Neuronal stem cell (in vitro differentiated cells): ENCODE data around the gene EEF1AKMT4.
A peak's percentile ranks its signal among the peaks of the same experiment; 100 is the strongest.

ENCODE experiments used
- DNase-seq: peaks from one replicate; pipeline ENCODE4 v3.0.0-alpha.2; 2013; ENCODE audit warnings: low spot score
- H2AFZ ChIP-seq: one replicate; pipeline ENCODE4 v1.6.1; 2013; ENCODE audit warnings: mild to moderate bottlenecking, low read length, inconsistent platforms
- H2AK5ac ChIP-seq: 2 replicates; pipeline ENCODE4 v1.6.1; 2013; ENCODE audit warnings: low read depth, mild to moderate bottlenecking, inconsistent platforms, low read length, moderate library complexity, mixed read lengths
- H2BK120ac ChIP-seq: 2 replicates; pipeline ENCODE4 v1.6.1; 2013; ENCODE audit warnings: low read depth, mild to moderate bottlenecking, inconsistent platforms, low read length, moderate library complexity, mixed read lengths
- H2BK12ac ChIP-seq: one replicate; pipeline ENCODE4 v1.6.1; 2013; ENCODE audit warnings: low read length, inconsistent platforms
- H2BK15ac ChIP-seq: 2 replicates; pipeline ENCODE4 v1.6.1; 2013; ENCODE audit warnings: mild to moderate bottlenecking, low read length, inconsistent platforms, mixed read lengths
- H2BK5ac ChIP-seq: one replicate; pipeline ENCODE4 v1.6.1; 2013; ENCODE audit warnings: inconsistent platforms, mild to moderate bottlenecking, low read length, moderate library complexity
- H3K14ac ChIP-seq: one replicate; pipeline ENCODE4 v1.6.1; 2013; ENCODE audit warnings: low read length, inconsistent platforms
- H3K18ac ChIP-seq: 2 replicates; pipeline ENCODE4 v1.6.1; 2013; ENCODE audit warnings: low read length, inconsistent platforms
- H3K23ac ChIP-seq: 2 replicates; pipeline ENCODE4 v1.6.1; 2013; ENCODE audit warnings: low read depth, mild to moderate bottlenecking, mixed read lengths, low read length, inconsistent platforms; ENCODE audit not compliant: poor library complexity
- H3K27ac ChIP-seq: replicated peaks from 3 replicates; pipeline ENCODE4 v1.5.1; 2013; ENCODE audit warnings: low read length, inconsistent platforms
- H3K27me3 ChIP-seq, 3 experiments: 2 replicates each; pipeline ENCODE4 v1.6.1; 2013; ENCODE audit warnings: low read length in 3 of 3, mild to moderate bottlenecking in 2 of 3, inconsistent platforms in 1 of 3, low read depth in 1 of 3, mixed read lengths in 1 of 3, moderate library complexity in 1 of 3; ENCODE audit not compliant: control insufficient read depth in 3 of 3, insufficient read depth in 3 of 3
- H3K36me3 ChIP-seq, 2 donors: replicated peaks in 1 of 2; 2 replicates each; pipeline ENCODE4 v1.6.1; 2013; ENCODE audit warnings: low read length in 2 of 2; ENCODE audit not compliant: control insufficient read depth in 2 of 2, insufficient read depth in 2 of 2
- H3K4ac ChIP-seq: 2 replicates; pipeline ENCODE4 v1.6.1; 2013; ENCODE audit warnings: inconsistent platforms, mild to moderate bottlenecking, low read length, moderate library complexity
- H3K4me1 ChIP-seq, 2 donors: 1 replicate in 1 of 2; 2 replicates in 1 of 2; pipeline ENCODE4 v1.6.1; 2013; ENCODE audit warnings: low read length in 2 of 2, low read depth in 1 of 2; ENCODE audit not compliant: control insufficient read depth in 2 of 2, insufficient read depth in 1 of 2
- H3K4me2 ChIP-seq: one replicate; pipeline ENCODE4 v1.6.1; 2013; ENCODE audit warnings: mild to moderate bottlenecking, low read length, inconsistent platforms; ENCODE audit not compliant: insufficient read depth, poor library complexity, severe bottlenecking
- H3K4me3 ChIP-seq, 2 donors: 2 replicates each; pipeline ENCODE4 v1.5.1; 2013; ENCODE audit warnings: low read length in 2 of 2, mild to moderate bottlenecking in 2 of 2, inconsistent platforms in 1 of 2, moderate library complexity in 1 of 2
- H3K79me1 ChIP-seq: one replicate; pipeline ENCODE4 v1.6.1; 2013; ENCODE audit warnings: low read depth, mild to moderate bottlenecking, inconsistent platforms, low read length, moderate library complexity
- H3K9ac ChIP-seq: one replicate; pipeline ENCODE4 v1.6.1; 2013; ENCODE audit warnings: mild to moderate bottlenecking, low read depth, low read length, inconsistent platforms; ENCODE audit not compliant: poor library complexity
- H3K9me3 ChIP-seq, 2 donors: replicated peaks in 1 of 2; 2 replicates each; pipeline versions ENCODE3 to v1.6.1; 2013; ENCODE audit warnings: low read length in 2 of 2, mild to moderate bottlenecking in 2 of 2, inconsistent platforms in 1 of 2, low read depth in 1 of 2, mixed read lengths in 1 of 2, moderate library complexity in 1 of 2; ENCODE audit not compliant: control insufficient read depth in 2 of 2, insufficient read depth in 1 of 2
- H4K8ac ChIP-seq: one replicate; pipeline ENCODE4 v1.6.1; 2013; ENCODE audit warnings: low read depth, mild to moderate bottlenecking, inconsistent platforms, low read length, moderate library complexity
- H4K91ac ChIP-seq: one replicate; pipeline ENCODE4 v1.6.1; 2013; ENCODE audit warnings: low read length, low read depth, mild to moderate bottlenecking, inconsistent platforms; ENCODE audit not compliant: poor library complexity
- WGBS, 2 donors: extraction: QIAGEN DNeasy Blood & Tissue Kit; methylation state at CpG; one replicate each; pipeline ENCODE4 v1.1.7; 2013; ENCODE audit warnings: missing lambda C conversion rate in 2 of 2, mixed read lengths in 1 of 2; ENCODE audit not compliant: insufficient read length in 2 of 2, insufficient replicate concordance in 1 of 2; ENCODE audit errors: extremely low coverage in 2 of 2; 5-methylcytosine and 5-hydroxymethylcytosine counted together

EEF1AKMT4 gene

DNA sequence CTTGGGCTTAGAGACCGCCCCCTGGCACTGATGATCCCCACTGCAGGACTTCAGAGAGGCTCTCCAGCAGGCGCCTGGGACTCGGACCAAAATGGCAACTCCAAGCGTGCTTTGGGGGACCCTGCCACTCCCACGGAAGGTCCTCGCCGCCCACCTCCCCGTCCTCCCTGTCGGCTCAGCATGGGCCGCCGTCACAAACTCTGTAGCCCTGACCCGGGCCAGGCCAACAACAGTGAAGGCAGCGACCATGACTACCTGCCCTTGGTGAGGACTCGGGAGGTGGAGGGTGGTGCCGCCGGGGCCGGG is 8.4 kb upstream of the EEF1AKMT4 start:
- Histone ChIP-seq H3K4me2 (no peak overlapping the region), H2BK5ac (no peak overlapping the region), H4K91ac (no peak overlapping the region), H3K9ac (no peak overlapping the region), H4K8ac (no peak overlapping the region), H3K27me3 (peaks cover 0 to 22% (median 0%) of the 10 kb centered on the region in 3 experiments), H3K27ac (no peak overlapping the region), H3K14ac (no peak overlapping the region), H3K4me1 (no peaks in the 10 kb centered on the region), H3K36me3 (peaks cover 31 to 42% of the 10 kb centered on the region in 2 donors), H2BK15ac (no peak overlapping the region), H2BK12ac (no peak overlapping the region), H3K4me3 (no peak overlapping the region), H2AK5ac (no peak overlapping the region), H3K23ac (peak overlapping the region; percentile 37), H2BK120ac (no peak overlapping the region), H2AFZ (no peak overlapping the region), H3K18ac (no peak overlapping the region), H3K79me1 (peaks cover 5% of the 10 kb centered on the region), H3K9me3 (peaks cover 0 to 1% of the 10 kb centered on the region in 2 donors), H3K4ac (no peak overlapping the region)
- no CpG with 5 or more reads among the region's 17 CpGs for WGBS, 2 donors
- no peak for DNase-seq

DNA sequence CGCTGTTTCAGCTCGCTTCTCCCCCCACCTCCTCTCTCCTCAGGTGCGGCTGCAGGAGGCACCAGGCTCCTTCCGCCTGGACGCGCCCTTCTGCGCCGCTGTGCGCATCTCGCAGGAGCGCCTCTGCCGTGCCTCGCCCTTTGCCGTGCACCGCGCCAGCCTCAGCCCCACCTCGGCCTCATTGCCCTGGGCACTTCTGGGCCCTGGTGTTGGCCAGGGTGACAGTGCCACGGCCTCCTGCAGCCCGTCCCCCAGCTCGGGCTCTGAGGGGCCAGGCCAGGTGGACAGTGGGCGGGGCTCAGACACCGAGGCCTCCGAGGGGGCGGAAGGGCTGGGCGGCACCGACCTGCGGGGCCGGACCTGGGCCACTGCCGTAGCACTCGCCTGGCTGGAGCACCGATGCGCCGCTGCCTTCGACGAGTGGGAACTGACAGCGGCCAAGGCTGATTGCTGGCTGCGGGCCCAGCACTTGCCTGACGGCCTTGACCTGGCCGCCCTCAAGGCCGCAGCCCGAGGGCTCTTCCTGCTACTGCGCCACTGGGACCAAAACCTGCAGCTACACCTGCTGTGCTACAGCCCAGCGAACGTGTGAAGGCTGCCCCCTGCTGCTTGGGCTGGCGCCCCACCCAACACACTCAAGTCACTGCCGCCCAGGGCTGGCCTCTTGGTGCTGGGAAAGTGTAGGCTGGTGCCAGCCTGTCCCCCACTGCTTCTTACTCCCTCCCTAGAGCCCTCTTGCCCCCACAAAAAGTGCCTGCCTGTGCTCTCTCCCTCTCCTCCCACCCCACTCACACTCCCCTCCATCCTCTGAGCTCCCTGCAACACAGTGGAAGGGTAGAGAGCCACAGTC is 7.8 kb upstream of the EEF1AKMT4 start:
- H3K23ac ChIP-seq, result peak overlapping the region; percentile 63
- H3K4me1 ChIP-seq, result no peaks in the 10 kb centered on the region
- no peak overlapping the region for H3K9ac ChIP-seq
- no peak overlapping the region for H3K18ac ChIP-seq
- H3K4me2 ChIP-seq, result peak overlapping the region; percentile 4
- peaks cover 0 to 17% (median 0%) of the 10 kb centered on the region in 3 experiments for H3K27me3 ChIP-seq
- no peak overlapping the region for H2BK15ac ChIP-seq
- no peak overlapping the region for H2BK12ac ChIP-seq
- WGBS, 2 donors, result no CpG with 5 or more reads among the region's 46 CpGs
- H2BK5ac ChIP-seq, result no peak overlapping the region
- no peak overlapping the region for H4K8ac ChIP-seq
- no peak overlapping the region for H3K4ac ChIP-seq
- peaks cover 31 to 42% of the 10 kb centered on the region in 2 donors for H3K36me3 ChIP-seq
- no peak overlapping the region for H2AK5ac ChIP-seq
- peaks cover 0 to 1% of the 10 kb centered on the region in 2 donors for H3K9me3 ChIP-seq
- DNase-seq, result no peak
- H3K79me1 ChIP-seq, result peaks cover 5% of the 10 kb centered on the region
- no peak overlapping the region for H2BK120ac ChIP-seq
- no peak overlapping the region for H3K27ac ChIP-seq
- no peak overlapping the region for H3K14ac ChIP-seq
- H2AFZ ChIP-seq, result no peak overlapping the region
- no peak overlapping the region for H4K91ac ChIP-seq
- H3K4me3 ChIP-seq, result no peak overlapping the region

DNA sequence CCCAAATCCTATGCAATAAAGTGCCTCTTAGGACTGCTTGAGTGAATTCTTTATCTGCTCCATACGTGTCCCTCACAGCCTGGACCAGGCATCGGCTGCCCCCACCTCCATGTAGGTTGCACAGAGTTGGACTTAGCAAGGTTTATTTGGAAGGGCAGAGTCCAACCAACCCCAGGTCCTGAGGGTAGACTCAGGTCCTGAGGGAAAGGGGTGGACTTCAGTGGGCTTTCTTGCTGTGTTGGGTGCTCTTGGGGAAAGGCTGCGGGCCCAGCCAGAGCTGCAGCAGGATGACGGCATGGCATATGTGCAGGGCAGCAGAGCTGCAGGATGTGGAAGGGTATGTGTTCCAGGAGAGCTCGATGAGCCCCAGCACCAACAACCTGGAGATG is 7.2 kb upstream of the EEF1AKMT4 start:
- Histone ChIP-seq H3K18ac (no peak overlapping the region), H3K79me1 (peaks cover 5% of the 10 kb centered on the region)
- no CpG with 5 or more reads among the region's 5 CpGs for WGBS, 2 donors

More for the DNA sequence above, 7.2 kb upstream of the EEF1AKMT4 start:
- Histone ChIP-seq H2AK5ac (no peak overlapping the region), H3K36me3 (peaks cover 31 to 42% of the 10 kb centered on the region in 2 donors), H2BK12ac (no peak overlapping the region), H3K27me3 (peaks cover 0 to 11% (median 0%) of the 10 kb centered on the region in 3 experiments), H2BK120ac (no peak overlapping the region), H2BK15ac (no peak overlapping the region), H3K27ac (no peak overlapping the region), H3K23ac (no peak overlapping the region), H3K4me2 (no peak overlapping the region), H3K4me1 (no peaks in the 10 kb centered on the region), H3K4ac (no peak overlapping the region), H3K9me3 (peaks cover 0 to 1% of the 10 kb centered on the region in 2 donors), H3K14ac (no peak overlapping the region), H3K9ac (no peak overlapping the region), H3K4me3 (no peak overlapping the region), H2BK5ac (no peak overlapping the region), H4K8ac (no peak overlapping the region), H2AFZ (no peak overlapping the region), H4K91ac (no peak overlapping the region)
- DNase-seq, result no peak
